ENCODE results near the gene TM4SF5.

DNA sequence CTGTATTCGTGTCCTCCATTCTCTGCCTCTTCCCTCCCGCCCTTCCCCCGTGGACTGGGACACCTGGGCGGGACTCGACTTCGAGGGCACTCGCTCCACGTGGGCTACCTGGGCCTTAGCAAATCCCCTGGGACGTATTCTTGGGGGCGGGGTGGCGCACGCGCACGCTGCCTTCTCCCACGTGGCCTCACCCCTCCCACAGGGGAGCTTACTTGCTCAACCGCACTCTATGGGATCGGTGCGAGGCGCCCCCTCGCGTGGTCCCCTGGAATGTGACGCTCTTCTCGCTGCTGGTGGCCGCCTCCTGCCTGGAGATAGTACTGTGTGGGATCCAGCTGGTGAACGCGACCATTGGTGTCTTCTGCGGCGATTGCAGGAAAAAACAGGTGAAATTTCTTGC is 11.0 kb downstream of the TM4SF5 start:
- TF ChIP-seq, protein P1, sequence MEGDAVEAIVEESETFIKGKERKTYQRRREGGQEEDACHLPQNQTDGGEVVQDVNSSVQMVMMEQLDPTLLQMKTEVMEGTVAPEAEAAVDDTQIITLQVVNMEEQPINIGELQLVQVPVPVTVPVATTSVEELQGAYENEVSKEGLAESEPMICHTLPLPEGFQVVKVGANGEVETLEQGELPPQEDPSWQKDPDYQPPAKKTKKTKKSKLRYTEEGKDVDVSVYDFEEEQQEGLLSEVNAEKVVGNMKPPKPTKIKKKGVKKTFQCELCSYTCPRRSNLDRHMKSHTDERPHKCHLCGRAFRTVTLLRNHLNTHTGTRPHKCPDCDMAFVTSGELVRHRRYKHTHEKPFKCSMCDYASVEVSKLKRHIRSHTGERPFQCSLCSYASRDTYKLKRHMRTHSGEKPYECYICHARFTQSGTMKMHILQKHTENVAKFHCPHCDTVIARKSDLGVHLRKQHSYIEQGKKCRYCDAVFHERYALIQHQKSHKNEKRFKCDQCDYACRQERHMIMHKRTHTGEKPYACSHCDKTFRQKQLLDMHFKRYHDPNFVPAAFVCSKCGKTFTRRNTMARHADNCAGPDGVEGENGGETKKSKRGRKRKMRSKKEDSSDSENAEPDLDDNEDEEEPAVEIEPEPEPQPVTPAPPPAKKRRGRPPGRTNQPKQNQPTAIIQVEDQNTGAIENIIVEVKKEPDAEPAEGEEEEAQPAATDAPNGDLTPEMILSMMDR (IDR thresholded peaks at IDR 0.05; ENCODE audit: insufficient read depth, low read length), result no peak
- TF ChIP-seq POLR2AphosphoS5 (IDR thresholded peaks at IDR 0.05; ENCODE audit: low read depth) (no peak), SPI1 (IDR thresholded peaks at IDR 0.05; ENCODE audit: borderline replicate concordance, low read depth) (no peak), GABPA (IDR thresholded peaks at IDR 0.05; ENCODE audit: low read depth) (no peak)
- TF ChIP-seq, protein P2, sequence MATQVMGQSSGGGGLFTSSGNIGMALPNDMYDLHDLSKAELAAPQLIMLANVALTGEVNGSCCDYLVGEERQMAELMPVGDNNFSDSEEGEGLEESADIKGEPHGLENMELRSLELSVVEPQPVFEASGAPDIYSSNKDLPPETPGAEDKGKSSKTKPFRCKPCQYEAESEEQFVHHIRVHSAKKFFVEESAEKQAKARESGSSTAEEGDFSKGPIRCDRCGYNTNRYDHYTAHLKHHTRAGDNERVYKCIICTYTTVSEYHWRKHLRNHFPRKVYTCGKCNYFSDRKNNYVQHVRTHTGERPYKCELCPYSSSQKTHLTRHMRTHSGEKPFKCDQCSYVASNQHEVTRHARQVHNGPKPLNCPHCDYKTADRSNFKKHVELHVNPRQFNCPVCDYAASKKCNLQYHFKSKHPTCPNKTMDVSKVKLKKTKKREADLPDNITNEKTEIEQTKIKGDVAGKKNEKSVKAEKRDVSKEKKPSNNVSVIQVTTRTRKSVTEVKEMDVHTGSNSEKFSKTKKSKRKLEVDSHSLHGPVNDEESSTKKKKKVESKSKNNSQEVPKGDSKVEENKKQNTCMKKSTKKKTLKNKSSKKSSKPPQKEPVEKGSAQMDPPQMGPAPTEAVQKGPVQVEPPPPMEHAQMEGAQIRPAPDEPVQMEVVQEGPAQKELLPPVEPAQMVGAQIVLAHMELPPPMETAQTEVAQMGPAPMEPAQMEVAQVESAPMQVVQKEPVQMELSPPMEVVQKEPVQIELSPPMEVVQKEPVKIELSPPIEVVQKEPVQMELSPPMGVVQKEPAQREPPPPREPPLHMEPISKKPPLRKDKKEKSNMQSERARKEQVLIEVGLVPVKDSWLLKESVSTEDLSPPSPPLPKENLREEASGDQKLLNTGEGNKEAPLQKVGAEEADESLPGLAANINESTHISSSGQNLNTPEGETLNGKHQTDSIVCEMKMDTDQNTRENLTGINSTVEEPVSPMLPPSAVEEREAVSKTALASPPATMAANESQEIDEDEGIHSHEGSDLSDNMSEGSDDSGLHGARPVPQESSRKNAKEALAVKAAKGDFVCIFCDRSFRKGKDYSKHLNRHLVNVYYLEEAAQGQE (IDR thresholded peaks at IDR 0.05; ENCODE audit: insufficient replicate concordance, low read depth), result no peak

Data from HL-60 (cell line).